Mucosa of descending colon (tissue), 3 donors: ENCODE results near the gene RFC2. TPM values are rescaled to one million over a fixed set of nuclear protein-coding genes. Genes with fewer than 3 reads are reported as not detected.
"Not testable (repeated sequence)": the region's sequence is repeated elsewhere in the genome, so short reads cannot be mapped to it uniquely, and the experiment has no call there.

Source experiments
- ATAC-seq: fragments of 200-7000 bp; cut with Tn5 transposase; one replicate; pipeline ENCODE4 v1.9.1; 2020; ENCODE audit warnings: mild to moderate bottlenecking, moderate library complexity
- DNase-seq, 3 donors: peaks; one replicate each; pipeline ENCODE4 v3.0.0-alpha.2; 2020
- H3K36me3 ChIP-seq: fragments of 200-600 bp; one replicate; pipeline ENCODE4 v1.8.0; 2021; ENCODE audit warnings: low read depth, mild to moderate bottlenecking
- H3K4me1 ChIP-seq: fragments of 200-600 bp; one replicate; pipeline ENCODE4 v1.8.0; 2021; ENCODE audit warnings: low read depth, mild to moderate bottlenecking
- H3K4me3 ChIP-seq: fragments of 200-600 bp; one replicate; pipeline ENCODE4 v1.8.0; 2021; ENCODE audit warnings: mild to moderate bottlenecking
- H3K9me3 ChIP-seq: fragments of 200-600 bp; one replicate; pipeline ENCODE4 v1.8.0; 2021; ENCODE audit warnings: mild to moderate bottlenecking
- intact Hi-C, 2 donors: fragments of 100-400 bp; cut with DNase I in 1 of 2; cut with micrococcal nuclease in 1 of 2; formaldehyde crosslinking; loops; one replicate each; pipeline versions ENCODE4 v1.11.0 to v1.11.1; 2022; cut with DNase I, micrococcal nuclease
- total RNA-seq, 3 donors: library from RNA; stranded (reverse); fragmentation: NEBNext Ultra II Directional in 2 of 3; extraction: Animal tissue kit (Norgen Biotek cat#: 25700) in 2 of 3; gene quantifications; one replicate each; pipeline versions ENCODE4 v1.2.1 to v1.2.4, GENCODE V29; 2021 to 2023
- TF ChIP-seq, protein P1 (sequence below): fragments of 200-600 bp; IDR thresholded peaks from one replicate; pipeline ENCODE4 v1.8.0; 2022; ENCODE audit warnings: antibody characterized with exemption, mild to moderate bottlenecking
- donor health status: DM: no; HTN: no; CAD: no; lungs with moderate emphysema.
- donor health status: DM: no; HTN: no; CAD: no.
- donor health status: DM: no; HTN: yes; CAD: no.

RFC2 gene
- total RNA-seq, 3 donors from 2014 or later, result 14.8 to 23.7 (median 15.9) TPM

DNA sequence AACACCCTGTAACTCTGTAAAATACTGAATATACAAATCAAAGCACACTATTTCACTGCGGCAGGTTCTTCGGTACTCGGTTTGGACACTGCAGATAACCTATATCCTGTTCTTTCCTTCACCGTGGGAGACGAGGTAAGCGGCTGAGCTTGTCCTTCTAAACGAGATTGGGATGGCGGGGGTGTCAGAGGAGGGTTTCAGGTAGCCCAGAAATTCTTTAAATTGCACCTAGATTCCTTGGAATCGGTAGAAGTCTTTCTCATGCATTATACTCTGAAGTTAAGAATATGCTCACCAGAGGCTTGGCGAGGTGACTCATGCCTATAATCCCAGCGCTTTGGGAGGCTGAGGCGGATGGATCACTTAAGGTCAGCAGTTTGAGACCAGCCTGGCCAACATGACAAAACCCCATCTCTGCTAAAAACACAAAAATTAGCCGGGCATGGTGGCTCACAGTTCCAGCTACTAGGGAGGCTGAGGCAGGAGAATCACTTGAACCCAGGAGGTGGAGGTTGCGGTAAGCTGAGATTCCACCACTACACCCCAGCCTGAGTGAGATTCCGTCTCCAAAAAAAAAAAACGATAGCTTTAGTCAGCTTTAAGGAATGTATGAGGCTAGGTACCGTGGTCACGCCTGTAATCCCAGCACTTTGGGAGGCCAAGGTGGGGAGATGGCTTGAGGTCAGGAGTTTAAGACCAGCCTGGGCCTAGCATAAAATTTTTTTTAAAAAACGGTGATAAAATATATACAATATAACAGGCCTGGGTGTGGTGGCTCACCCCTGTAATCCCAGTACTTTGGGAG lies 54.4 kb downstream of the RFC2 start:
- no peak for ATAC-seq
- intact Hi-C loops, result no loop called here
- H3K4me1 ChIP-seq, result no peaks in the 10 kb centered on the region
- no peak overlapping the region for H3K4me3 ChIP-seq
- H3K36me3 ChIP-seq, result peaks cover 4% of the 10 kb centered on the region
- no peak for DNase-seq
- H3K9me3 ChIP-seq, result no peaks in the 10 kb centered on the region
- TF ChIP-seq, protein P1, sequence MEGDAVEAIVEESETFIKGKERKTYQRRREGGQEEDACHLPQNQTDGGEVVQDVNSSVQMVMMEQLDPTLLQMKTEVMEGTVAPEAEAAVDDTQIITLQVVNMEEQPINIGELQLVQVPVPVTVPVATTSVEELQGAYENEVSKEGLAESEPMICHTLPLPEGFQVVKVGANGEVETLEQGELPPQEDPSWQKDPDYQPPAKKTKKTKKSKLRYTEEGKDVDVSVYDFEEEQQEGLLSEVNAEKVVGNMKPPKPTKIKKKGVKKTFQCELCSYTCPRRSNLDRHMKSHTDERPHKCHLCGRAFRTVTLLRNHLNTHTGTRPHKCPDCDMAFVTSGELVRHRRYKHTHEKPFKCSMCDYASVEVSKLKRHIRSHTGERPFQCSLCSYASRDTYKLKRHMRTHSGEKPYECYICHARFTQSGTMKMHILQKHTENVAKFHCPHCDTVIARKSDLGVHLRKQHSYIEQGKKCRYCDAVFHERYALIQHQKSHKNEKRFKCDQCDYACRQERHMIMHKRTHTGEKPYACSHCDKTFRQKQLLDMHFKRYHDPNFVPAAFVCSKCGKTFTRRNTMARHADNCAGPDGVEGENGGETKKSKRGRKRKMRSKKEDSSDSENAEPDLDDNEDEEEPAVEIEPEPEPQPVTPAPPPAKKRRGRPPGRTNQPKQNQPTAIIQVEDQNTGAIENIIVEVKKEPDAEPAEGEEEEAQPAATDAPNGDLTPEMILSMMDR, result no peak

DNA sequence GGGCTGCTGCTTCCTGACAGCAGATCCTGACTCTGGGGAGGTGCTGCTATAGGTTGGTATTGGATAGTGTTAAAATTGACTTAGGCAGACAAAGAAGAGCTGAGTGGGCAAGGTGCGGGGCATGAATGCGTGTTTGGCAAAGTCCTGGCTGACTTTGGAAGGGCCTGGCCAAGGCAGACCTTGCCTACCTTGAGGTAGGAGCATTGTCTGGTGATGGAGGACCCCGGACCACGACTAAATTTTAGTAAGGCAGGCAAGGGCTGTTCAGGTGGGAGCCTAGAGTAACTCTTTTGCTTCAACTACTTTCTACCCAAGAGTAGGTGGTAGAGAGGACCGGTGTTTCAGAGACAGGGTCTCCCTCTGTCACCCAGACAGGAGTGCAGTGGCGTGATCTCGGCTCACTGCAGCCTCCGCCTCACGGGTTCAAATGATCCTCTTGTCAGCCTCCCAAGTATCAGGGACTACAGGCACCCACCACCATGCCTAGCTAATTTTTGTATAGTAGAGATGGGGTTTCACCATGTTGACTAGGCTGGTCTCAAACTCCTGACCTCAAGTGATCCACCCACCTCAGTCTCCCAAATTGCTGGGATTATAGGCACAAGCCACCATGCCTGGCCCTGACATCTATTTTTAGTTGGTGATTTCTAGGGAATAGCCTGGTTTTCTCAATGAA lies 56.6 kb downstream of the RFC2 start:
- no peak for DNase-seq
- H3K9me3 ChIP-seq, result no peaks in the 10 kb centered on the region
- no peaks in the 10 kb centered on the region for H3K4me1 ChIP-seq
- TF ChIP-seq, protein P1, result no peak
- intact Hi-C loops, result no loop called here
- no peak for ATAC-seq
- no peak overlapping the region for H3K4me3 ChIP-seq
- peaks cover 20% of the 10 kb centered on the region for H3K36me3 ChIP-seq

DNA sequence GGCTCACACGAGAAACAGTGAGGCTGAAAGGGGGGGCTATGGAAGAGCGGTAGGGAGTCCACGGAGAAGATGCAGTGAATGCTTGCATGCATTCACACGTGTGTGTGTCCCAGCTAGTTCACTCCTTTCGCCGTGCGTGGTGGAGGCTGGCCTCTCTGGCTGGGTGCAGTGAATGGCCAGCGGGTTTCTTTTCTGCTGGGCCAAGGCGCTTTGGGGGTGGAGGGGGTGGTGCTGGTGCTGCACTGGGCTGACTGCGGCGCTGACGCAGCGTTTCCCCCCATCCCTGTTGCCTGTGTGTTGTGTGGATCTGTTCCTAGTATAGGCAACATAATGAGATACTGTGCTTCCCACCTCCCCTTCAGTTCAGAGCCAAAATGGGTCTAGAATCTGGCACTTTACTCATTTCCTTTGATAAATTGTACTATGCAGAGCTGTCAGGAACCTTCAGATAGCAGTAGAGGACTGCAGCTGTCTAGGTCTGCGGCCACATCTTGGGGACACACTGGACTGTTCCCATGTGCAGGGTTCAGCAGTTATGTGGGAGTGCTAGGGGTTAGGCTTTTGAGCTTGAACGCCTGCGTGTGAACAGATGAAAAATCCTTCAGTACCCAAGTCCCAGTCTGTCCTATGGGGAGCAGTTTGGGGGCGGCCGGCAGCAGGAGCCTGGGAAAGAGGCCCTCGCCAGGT lies 58.1 kb downstream of the RFC2 start:
- intact Hi-C loops, ATAC-seq, H3K4me1 ChIP-seq: not testable (repeated sequence)

DNA sequence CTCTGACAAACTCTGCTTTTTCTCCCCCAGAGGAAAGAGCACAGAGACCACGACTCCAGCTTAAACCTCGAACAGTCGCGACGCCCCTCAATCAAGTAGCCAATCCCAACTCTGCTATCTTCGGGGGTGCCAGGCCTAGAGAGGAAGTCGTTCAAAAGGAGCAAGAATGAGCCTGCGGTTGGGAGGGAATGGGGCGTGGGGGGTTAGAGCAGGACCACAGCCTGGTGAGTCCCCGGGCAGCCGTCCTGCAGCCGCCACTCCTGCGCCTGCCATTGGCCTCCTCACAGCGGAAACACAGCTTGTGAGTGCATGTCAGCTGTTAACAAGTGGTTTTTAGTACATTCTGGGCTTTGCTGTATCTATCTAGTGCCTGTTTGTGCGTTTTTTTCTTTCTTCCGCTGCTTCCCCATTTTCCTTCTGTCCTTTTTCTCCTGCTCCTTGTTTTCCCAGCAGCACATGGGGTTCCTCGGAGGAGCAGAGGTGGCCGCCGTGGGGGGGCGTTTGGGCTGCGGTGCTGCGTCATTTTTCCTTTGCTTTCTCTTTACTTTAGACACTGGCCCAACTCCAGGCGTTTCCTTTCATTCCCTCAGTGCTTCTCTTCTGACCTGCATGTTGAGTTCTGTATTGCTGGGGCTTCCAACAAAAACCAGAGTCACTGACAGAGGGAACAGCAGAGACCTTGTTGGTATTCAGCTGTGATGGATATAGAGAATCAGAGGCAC lies 58.9 kb downstream of the RFC2 start:
- DNase-seq, intact Hi-C loops, H3K9me3 ChIP-seq, ATAC-seq, H3K4me3 ChIP-seq, H3K4me1 ChIP-seq: not testable (repeated sequence)
- H3K36me3 ChIP-seq, result peaks cover 26% of the 10 kb centered on the region

More for the DNA sequence above, 58.1 kb downstream of the RFC2 start:
- H3K36me3 ChIP-seq, result peaks cover 20% of the 10 kb centered on the region
- H3K4me3 ChIP-seq, DNase-seq, H3K9me3 ChIP-seq: not testable (repeated sequence)

DNA sequence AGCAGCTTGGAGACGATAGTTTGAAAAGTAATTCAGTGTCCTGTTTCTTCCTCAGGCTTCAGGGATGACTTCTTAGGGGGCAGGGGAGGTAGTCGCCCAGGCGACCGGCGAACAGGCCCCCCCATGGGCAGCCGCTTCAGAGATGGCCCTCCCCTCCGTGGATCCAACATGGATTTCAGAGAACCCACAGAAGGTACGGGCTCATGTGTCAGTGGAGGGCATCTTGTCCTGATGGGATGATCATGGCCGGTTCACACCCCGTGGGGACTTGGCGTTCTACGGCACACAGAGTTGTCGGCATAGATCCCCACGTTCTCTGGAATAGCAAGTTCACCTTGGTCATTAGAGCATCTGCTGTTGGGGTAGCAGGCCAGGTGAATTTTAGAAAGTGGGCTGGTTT lies 59.5 kb downstream of the RFC2 start:
- H3K4me1 ChIP-seq, result no peaks in the 10 kb centered on the region
- ATAC-seq, result no peak
- TF ChIP-seq, protein P1, result no peak
- DNase-seq, result no peak
- no peak overlapping the region for H3K4me3 ChIP-seq
- no peaks in the 10 kb centered on the region for H3K9me3 ChIP-seq
- H3K36me3 ChIP-seq, result peaks cover 32% of the 10 kb centered on the region
- intact Hi-C loops, result no loop called here

DNA sequence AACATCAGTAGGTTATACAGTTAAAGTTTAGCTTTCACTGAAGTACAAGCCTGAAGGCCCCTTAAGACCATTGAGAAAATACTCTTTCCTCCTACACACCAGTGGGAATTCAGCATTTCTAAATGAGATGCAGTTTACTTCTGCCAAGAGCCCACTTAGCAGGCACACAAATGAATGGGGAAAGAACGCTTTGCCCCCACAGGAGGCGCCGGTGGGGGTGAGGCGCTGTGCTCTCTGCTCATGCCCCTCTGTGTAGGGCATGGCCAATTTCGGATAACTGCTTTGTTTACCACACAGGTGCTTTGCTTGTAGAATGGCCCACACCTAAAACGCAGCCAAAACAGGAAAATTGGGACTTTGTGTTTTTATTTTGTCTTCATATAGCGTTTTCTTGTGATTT lies 60.3 kb downstream of the RFC2 start:
- no peak for DNase-seq
- TF ChIP-seq, protein P1, result no peak
- no peak for ATAC-seq

More for the DNA sequence above, 60.3 kb downstream of the RFC2 start:
- Histone ChIP-seq H3K36me3 (peaks cover 32% of the 10 kb centered on the region), H3K4me3 (no peak overlapping the region), H3K4me1 (no peaks in the 10 kb centered on the region), H3K9me3 (no peaks in the 10 kb centered on the region)
- intact Hi-C loops, result no loop called here
